ENCODE data around the gene ORC2.
A peak's percentile ranks its signal among the peaks of the same experiment; 100 is the strongest.
"Not testable (repeated sequence)": the region's sequence is repeated elsewhere in the genome, so short reads cannot be mapped to it uniquely, and the experiment has no call there.

Gene ORC2

GRCh38 chr2:200963124-200963917 is at the start of gene ORC2:
Gene ORC2, minus strand, starts transcription at chr2:200963660. Its CDS starts 5,537 bp downstream, at chr2:200958123.
- DNase-seq (ENCODE audit: low spot score) = peak; percentile 92

DNA sequence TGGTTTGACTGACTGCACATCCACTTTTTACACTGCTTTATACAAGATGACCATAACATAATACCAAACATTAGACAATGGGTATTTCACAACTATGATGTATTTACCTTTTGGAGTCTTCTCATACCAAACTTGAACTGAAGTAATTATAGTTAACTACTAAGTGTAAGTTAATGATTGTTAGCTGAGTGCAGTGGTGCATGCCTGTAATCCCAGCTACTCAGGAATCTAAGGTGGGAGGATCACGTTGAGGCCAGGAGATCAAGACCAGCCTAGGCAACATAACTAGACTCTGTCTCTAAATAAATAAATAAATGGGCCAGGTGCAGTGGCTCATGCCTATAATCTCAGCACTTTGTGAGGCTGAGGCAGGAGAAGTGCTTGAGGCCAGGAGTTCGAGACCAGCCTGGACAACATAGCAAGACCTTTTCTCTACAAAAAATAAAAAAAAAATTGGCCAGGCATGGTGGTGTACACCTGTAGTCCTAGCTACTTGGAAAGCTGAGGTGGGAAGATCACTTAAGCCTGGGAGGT is 44.9 kb upstream of the ORC2 start:
- DNase-seq (ENCODE audit: low spot score) = no peak

DNA sequence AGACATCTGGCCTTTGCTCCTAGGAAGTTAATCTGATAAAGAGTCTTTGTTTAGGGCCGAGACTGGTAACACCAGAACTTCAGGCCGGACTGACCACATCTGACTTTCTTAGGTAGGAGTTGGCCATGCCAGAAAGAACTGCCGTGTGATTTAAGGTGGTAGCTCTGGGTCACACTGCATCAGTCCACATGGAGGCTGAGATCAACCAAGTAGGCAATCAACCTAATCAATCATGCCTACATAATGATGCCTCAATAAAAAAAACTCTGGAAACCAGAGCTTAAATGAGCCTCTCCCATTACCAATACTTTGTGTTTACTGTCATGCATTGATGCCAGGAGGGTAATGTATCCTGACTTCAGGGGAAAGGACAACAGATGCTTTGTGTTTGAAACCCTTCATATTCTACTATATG is 44.1 kb upstream of the ORC2 start:
- DNase-seq (ENCODE audit: low spot score) = no peak

- no peak for DNase-seq (ENCODE audit: low spot score)
Measured at GRCh38 chr2:201006704-201007103, 43.2 kb upstream of the ORC2 start.

DNA sequence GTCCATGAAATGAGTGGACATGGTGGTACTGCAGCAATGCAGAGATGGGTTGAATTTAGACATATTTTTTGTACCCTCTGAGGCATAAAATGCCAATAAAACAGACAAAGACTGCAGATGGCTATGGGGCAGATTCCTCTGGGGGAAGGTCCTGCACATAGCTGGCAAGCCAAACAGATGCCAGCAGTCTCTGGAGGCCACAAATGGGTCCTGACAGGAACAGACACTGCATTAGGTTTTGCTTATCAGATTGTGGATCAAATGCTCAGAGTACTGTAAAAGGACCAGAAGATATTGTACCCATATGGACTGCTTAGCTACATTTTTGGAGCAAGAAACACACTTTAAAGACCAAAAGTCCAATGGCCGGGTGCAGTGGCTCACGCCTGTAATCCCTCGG is 40.9 kb upstream of the ORC2 start:
- no peak for DNase-seq (ENCODE audit: low spot score)

DNA sequence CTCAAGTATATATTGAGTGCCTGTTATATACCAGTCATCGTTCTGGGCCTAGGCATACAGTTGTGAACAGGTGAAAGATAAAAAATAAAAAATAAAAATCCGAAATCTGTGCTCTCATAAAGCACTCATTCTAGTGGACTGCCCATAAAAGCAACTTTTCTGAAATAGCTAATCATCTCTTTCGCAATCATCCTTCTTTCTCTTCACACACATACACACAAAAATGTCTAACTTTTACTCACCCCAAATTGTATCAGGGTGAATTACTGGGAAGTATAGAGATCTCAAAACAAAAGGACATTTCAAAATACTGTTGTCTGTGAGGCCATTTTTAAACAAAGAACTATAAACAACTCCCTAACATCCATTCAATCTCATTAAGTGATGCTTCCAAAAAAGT is 29.6 kb upstream of the ORC2 start:
- DNase-seq (ENCODE audit: low spot score) = no peak

- DNase-seq (ENCODE audit: low spot score) = no peak
Measured at GRCh38 chr2:200987137-200987536, 23.7 kb upstream of the ORC2 start.

GRCh38 chr2:200985799-200986198 is 22.3 kb upstream of the ORC2 start:
- DNase-seq (ENCODE audit: low spot score) = no peak

DNA sequence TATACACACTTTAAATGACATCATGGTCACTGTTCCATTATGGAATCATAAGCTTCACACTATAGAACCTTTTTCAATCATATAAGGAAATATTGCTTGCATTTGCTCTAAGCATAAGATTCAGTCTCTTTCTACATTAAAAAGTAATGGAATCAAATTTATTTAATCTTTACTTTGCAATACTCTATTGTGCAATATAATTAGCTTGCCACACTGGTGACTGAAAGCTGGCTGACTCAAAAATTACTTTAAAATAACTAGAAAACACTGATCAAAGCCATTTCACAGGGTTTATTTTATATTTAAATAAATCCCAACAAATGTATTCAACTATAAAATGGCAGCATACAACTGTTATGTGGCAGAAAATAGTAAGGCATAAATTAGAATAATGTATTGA is 13.2 kb upstream of the ORC2 start:
- no peak for DNase-seq (ENCODE audit: low spot score)

DNA sequence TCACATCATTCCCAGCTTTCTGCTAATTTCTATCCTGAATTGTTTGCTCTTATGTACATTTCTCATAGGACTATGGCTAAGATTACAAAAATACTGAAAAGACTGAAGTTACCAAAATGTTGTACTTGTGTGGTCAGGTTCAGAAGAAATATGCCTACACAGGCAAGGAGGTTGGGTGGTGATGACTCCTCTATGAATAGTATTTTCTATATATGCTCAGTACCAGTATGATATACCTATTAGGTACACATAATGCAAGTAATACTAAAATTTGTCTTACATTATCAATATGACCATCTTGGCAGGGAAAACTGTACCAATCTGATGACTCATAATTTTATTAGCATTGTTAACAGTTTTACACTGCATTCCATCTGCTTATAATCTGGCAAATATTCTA is 12.2 kb upstream of the ORC2 start:
- DNase-seq (ENCODE audit: low spot score) = no peak

GRCh38 chr2:200970057-200970456 is 6.6 kb upstream of the ORC2 start:
- not testable (repeated sequence) for DNase-seq (ENCODE audit: low spot score)

GRCh38 chr2:200968735-200969134 is 5.3 kb upstream of the ORC2 start:
- no peak for DNase-seq (ENCODE audit: low spot score)

GRCh38 chr2:200968162-200968561 is 4.7 kb upstream of the ORC2 start:
- no peak for DNase-seq (ENCODE audit: low spot score)

- no peak for DNase-seq (ENCODE audit: low spot score)
Measured at GRCh38 chr2:200966770-200967169, 3.3 kb upstream of the ORC2 start.

GRCh38 chr2:200964498-200964897 is 1.0 kb upstream of the ORC2 start:
- DNase-seq (ENCODE audit: low spot score) = no peak

- not testable (repeated sequence) for DNase-seq (ENCODE audit: low spot score)
Measured at GRCh38 chr2:200963918-200964252, 425 bp upstream of the ORC2 start.

GRCh38 chr2:200962811-200963123 is 693 bp downstream of the ORC2 start:
- DNase-seq (ENCODE audit: low spot score) = no peak

- DNase-seq (ENCODE audit: low spot score) = no peak
Measured at GRCh38 chr2:200961674-200962073, 1.8 kb downstream of the ORC2 start.

- DNase-seq (ENCODE audit: low spot score) = no peak
Measured at GRCh38 chr2:200950378-200950777, 13.1 kb downstream of the ORC2 start.

GRCh38 chr2:200945395-200945729 is 18.1 kb downstream of the ORC2 start:
- no peak for DNase-seq (ENCODE audit: low spot score)

GRCh38 chr2:200944467-200945394 is 18.7 kb downstream of the ORC2 start:
- peak; percentile 31 for DNase-seq (ENCODE audit: low spot score)

- DNase-seq (ENCODE audit: low spot score) = no peak
Measured at GRCh38 chr2:200943527-200944105, 19.8 kb downstream of the ORC2 start.

DNA sequence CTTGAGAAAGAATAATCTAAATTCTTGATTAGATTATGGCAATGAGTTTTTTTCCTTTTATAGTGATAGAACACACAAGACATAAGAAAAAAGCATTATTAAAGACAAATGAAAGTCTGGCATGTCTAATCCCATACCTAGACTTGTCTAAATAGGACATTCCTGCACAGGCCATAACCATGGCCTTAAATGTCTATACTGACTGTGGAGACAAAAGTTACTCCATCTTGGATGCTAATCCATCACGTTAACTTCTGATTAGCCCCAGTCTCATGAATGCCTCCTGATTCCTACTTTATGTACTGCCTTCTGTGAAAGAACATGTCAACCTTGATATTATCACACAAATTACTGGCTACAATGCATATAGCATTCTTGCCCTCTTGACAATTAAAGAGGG is 23.6 kb downstream of the ORC2 start:
- no peak for DNase-seq (ENCODE audit: low spot score)

All from CD4-positive, alpha-beta T cell treated with Interleukin-15 for 4 hours (primary cell).